ENCODE data around the gene CDH4.

CDH4 gene

DNA sequence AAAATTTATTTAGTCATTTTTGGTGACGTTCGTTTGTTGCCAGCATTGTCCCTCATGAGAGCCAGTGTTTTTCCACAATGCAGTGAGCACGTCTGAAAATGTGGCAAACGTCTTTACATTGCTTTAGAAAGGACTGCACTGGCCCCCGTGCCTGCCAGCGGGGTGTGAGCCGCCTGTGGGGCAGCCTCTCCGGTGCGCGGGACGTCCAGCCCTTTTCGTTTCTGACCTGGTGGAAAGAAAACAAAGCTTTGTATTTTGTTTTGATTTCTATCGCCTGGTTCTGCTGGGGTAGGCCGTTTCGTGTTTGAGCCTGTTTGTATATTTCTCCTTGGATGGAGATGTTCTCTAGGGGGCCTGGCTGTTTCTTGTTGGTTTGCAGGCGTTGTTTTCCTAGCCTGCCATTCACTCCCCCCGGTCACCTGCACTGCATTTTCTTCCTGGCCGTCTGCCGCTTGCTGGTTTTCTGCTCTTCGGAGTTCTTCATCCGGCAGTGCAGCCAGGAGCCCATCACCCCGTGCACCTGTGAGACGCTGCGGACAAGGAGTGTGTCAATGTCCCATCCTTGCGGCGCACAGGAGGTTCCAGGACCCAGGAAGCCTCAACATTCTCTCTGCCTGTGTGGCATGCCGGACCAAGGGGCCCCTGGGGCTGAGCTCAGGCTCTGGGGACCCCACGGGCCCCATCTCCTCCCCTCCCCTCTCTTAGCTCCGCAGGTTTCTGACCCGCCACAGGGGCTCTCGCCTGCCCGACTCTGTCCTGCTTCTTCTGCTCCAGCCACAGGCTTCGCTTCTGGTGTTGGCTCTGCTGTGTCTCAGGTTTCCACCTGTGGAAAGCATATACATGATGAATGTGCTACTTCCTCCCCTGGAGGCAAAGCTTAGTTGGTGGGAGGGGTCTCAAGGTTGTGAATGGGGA is 100.5 kb downstream of the CDH4 start:
- no peak for DNase-seq (ENCODE audit: low spot score)
- TF ChIP-seq, protein P1, sequence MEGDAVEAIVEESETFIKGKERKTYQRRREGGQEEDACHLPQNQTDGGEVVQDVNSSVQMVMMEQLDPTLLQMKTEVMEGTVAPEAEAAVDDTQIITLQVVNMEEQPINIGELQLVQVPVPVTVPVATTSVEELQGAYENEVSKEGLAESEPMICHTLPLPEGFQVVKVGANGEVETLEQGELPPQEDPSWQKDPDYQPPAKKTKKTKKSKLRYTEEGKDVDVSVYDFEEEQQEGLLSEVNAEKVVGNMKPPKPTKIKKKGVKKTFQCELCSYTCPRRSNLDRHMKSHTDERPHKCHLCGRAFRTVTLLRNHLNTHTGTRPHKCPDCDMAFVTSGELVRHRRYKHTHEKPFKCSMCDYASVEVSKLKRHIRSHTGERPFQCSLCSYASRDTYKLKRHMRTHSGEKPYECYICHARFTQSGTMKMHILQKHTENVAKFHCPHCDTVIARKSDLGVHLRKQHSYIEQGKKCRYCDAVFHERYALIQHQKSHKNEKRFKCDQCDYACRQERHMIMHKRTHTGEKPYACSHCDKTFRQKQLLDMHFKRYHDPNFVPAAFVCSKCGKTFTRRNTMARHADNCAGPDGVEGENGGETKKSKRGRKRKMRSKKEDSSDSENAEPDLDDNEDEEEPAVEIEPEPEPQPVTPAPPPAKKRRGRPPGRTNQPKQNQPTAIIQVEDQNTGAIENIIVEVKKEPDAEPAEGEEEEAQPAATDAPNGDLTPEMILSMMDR (IDR thresholded peaks at IDR 0.05; ENCODE audit: extremely low read depth, missing control alignments) = no peak

DNA sequence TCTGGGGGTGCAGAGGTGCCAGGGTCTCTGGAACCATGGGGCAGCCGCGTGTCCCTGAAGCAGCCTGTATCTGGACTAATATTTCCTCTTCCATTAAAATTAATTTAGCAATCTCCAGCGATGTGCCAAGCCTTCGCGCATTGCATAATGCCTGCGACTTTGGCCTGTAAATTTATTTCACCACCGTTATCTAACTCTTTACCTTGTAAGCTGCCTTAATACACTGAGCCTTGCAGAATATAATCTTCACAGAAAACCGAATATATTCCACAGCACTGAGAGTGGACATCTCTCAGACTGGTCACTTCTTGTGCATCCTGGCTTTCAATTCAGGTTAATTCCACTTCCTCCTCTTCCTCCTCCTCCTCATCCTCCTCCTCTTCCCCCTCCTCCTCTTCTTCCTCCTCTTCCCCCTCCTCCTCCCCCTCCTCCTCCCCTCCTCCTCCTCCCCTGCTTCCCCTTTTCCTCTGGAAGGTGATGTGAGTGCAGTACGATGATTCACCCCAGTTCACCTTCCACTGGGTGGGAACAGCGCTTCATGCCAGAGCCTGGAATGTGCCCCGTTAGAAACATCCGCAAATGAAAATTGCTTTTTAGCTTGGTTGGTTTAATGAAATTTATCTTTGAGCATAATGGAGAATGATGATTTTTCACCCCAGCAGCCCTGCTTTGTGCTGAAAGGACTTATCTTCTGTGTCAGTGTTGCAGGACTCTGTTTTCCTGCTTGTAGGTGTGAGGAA is 101.4 kb downstream of the CDH4 start:
- DNase-seq (ENCODE audit: low spot score) = no peak
- TF ChIP-seq, protein P1 (IDR thresholded peaks at IDR 0.05; ENCODE audit: extremely low read depth, missing control alignments) = no peak

DNA sequence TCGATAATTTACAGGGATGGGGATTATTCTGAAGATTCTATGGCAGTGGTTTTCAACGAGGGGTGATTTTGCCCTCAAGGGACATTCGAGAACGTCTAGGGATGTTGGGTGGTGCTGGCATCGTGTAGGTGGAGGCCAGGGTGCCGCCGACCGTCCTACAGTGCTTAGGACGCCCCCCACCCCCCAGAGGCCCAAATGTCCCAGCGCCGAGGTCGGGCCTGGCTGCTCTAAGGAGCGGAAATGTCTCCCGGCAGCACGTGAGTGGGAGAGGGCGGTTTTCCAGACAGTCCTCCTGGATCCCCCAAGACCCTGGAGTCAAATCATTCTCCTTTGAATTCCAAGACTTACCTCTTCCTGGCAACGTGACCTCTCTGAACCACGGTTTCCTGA is 101.9 kb downstream of the CDH4 start:
- TF ChIP-seq, protein P1 (IDR thresholded peaks at IDR 0.05; ENCODE audit: extremely low read depth, missing control alignments) = no peak
- DNase-seq (ENCODE audit: low spot score) = no peak

DNA sequence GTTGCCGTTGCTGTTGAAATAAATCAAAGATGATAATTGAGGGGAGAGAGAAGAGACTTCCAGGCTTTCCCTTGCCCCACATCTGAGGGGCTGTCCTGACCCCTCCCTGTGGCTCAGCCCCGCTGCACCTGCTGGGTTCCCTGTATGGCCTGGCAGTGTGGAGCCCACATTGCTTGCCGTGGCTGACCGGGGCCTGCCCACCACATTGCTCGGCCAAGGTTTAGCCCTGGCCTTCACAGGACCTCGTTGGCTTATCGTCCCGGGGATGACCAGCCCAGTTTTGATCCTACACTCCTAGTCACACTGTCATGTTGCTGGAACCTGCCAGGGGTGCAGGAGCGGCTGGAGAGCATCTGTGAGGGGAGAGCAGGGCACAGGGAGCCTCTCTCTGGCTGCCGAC is 102.4 kb downstream of the CDH4 start:
- TF ChIP-seq, protein P1 (IDR thresholded peaks at IDR 0.05; ENCODE audit: extremely low read depth, missing control alignments) = no peak
- DNase-seq (ENCODE audit: low spot score) = no peak

DNA sequence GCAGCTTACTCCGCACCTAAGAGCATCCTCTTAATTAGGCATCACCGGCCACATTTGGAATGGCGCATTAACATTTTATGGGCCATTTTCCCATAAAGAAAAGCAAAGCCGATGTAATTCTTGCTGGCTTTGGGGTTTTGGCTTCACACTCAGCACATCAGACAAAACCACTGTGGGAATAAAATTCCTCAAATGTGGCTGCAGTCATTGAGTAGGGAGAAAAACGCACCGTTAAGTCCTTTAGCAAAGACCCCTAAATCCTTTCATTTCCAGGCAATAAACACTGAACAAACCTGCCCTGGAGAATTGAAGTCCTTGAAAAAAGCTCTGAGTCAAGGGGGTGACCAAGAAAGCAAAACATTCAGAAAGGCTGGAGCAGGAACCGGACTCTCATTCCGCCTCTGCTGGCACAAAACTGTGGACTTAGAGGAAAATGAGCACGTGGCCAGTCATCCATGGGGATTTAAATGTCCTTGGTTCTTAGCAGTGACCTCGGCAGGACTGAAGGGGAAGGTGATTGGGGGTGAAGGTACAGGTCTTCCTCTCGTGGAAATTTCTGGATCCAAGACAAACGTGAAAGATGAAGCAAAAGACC is 102.9 kb downstream of the CDH4 start:
- TF ChIP-seq, protein P1 (IDR thresholded peaks at IDR 0.05; ENCODE audit: extremely low read depth, missing control alignments) = no peak
- DNase-seq (ENCODE audit: low spot score) = no peak

DNA sequence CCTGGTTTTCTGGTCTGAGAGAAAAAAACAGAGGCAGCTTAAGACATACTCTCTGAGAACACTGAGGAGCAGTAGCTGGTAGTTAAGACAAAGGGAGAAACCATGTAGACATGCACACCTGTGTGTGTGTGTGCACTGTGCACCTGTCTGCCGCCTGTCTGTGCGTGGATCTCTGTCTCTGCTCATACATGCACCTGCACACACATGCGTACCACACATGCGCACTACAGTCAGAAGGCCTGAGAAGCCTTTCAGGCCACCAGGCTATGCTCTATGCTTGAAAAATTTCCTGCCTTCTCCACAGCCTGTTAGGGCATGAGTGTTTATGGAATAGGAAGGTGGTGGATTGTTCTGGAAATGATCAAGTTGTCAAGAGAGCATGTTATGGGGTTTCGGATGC is 103.5 kb downstream of the CDH4 start:
- TF ChIP-seq, protein P1 (IDR thresholded peaks at IDR 0.05; ENCODE audit: extremely low read depth, missing control alignments) = no peak
- no peak for DNase-seq (ENCODE audit: low spot score)

DNA sequence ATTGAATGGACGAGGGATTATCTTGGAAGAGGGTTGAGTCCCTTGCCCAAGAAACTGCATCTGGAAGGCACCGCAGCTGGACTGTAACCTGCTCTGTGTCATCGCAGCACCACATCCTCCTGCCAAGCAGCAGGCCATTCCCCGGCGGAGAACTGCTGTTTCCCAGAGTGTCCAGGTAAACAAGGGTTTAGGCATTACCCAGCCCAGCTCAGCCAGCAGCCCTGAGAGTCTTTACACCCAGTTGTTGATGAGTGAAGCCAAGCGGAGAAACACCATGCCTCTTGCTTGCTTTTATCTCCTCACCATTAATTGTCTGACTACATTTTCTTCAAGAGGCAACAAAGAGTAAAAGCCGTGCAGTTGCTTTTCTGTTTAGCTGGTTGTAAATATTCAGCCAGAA is 104.1 kb downstream of the CDH4 start:
- DNase-seq (ENCODE audit: low spot score) = no peak
- TF ChIP-seq, protein P1 (IDR thresholded peaks at IDR 0.05; ENCODE audit: extremely low read depth, missing control alignments) = no peak

Data from GM20000 (cell line).